HCT116 (cell line): ENCODE data around the gene PLAC9. TPM values are rescaled to one million over a fixed set of nuclear protein-coding genes. Genes with fewer than 3 reads are reported as not detected.

Experiments
- ATAC-seq: fragments of 200-7000 bp; cut with Tn5 transposase; 2 replicates; pipeline ENCODE4 v1.9.1; 2020; ENCODE audit warnings: mild to moderate bottlenecking, moderate library complexity
- BruUV-seq: library from RNA; stranded (reverse); fragments of 400-500 nt; replicated peaks from 2 replicates; lab custom pipeline; 2021; lab: Mats Ljungman, UMichigan
- CTCF ChIA-PET: fragments of 300-600 bp; sonication (Branson Sonifier 250); formaldehyde crosslinking; loops from one replicate; lab custom pipeline; 2021; ENCODE audit warnings: antibody characterized with exemption; lab: Charles Lee
- POLR2A ChIA-PET: fragments of 300-600, 350-600 bp; sonication (Branson Sonifier 250); formaldehyde crosslinking; loops from one replicate; lab custom pipeline; 2021; ENCODE audit warnings: antibody characterized with exemption; lab: Charles Lee
- RAD21 ChIA-PET, 2 experiments: fragments of 300-600 bp; sonication (Branson Sonifier 250); formaldehyde crosslinking; loops; one replicate each; lab custom pipeline; 2023; ENCODE audit warnings: low total read pairs in 2 of 2; ENCODE audit not compliant: uncharacterized antibody in 2 of 2, unreplicated experiment in 2 of 2, low non-redundant PET in 1 of 2; lab: Charles Lee
- DNase-seq: peaks from one replicate; pipeline ENCODE4 v3.0.0-alpha.2; 2010; ENCODE audit warnings: low read depth, low spot score
- H2AFZ ChIP-seq: fragments of 200-600 bp; shearing (Covaris generic), sonication (generic); 2 replicates; pipeline ENCODE4 v1.6.1; 2017; ENCODE audit warnings: low read depth, mixed run types, mixed read lengths, antibody characterized with exemption, low read length; ENCODE audit not compliant: poor library complexity, severe bottlenecking
- H3K27ac ChIP-seq: 2 replicates; pipeline ENCODE4 v1.5.1; 2012; ENCODE audit warnings: low read depth, low read length
- H3K27me3 ChIP-seq: fragments of 200-600 bp; sonication (generic); 2 replicates; pipeline ENCODE4 v1.6.1; 2016; ENCODE audit warnings: mixed run types, low read length, mixed read lengths; ENCODE audit not compliant: insufficient read depth
- H3K36me3 ChIP-seq, 2 experiments: fragments of 200-500 bp in 1 of 2; fragments of 200-600 bp in 1 of 2; sonication (Bioruptor generic) in 1 of 2; sonication (generic) in 1 of 2; 2 replicates each; pipeline versions ENCODE4 v1.5.1 to v1.6.1; 2014 to 2016; ENCODE audit warnings: low read length in 2 of 2, inconsistent platforms in 1 of 2, mixed read lengths in 1 of 2, mixed run types in 1 of 2; ENCODE audit not compliant: insufficient read depth in 2 of 2, control insufficient read depth in 1 of 2
- H3K4me1 ChIP-seq, 2 experiments: fragments of 200-600 bp in 1 of 2; sonication (generic) in 1 of 2; 2 replicates each; pipeline versions ENCODE4 v1.5.1 to v1.6.1; 2012 to 2017; ENCODE audit warnings: low read length in 2 of 2, inconsistent platforms in 1 of 2, mild to moderate bottlenecking in 1 of 2, mixed read lengths in 1 of 2, mixed run types in 1 of 2, moderate library complexity in 1 of 2; ENCODE audit not compliant: insufficient read depth in 2 of 2, control insufficient read depth in 1 of 2
- H3K4me2 ChIP-seq: fragments of 200-600 bp; sonication (generic); 2 replicates; pipeline ENCODE4 v1.6.1; 2017; ENCODE audit warnings: mixed run types, low read length, mixed read lengths
- H3K4me3 ChIP-seq, 2 experiments: fragments of 200-600 bp in 1 of 2; sonication (generic) in 1 of 2; replicated peaks in 1 of 2; 2 replicates each; pipeline ENCODE4 v1.5.1; 2011 to 2016; ENCODE audit warnings: low read length in 2 of 2, control low read depth in 1 of 2, low read depth in 1 of 2, mild to moderate bottlenecking in 1 of 2, mixed read lengths in 1 of 2, mixed run types in 1 of 2
- H3K79me2 ChIP-seq: fragments of 200-600 bp; sonication (generic); 2 replicates; pipeline ENCODE4 v1.6.1; 2017; ENCODE audit warnings: mild to moderate bottlenecking, mixed run types, low read length, moderate library complexity, mixed read lengths; ENCODE audit not compliant: insufficient read depth
- H3K9ac ChIP-seq: fragments of 200-600 bp; sonication (generic); 2 replicates; pipeline ENCODE4 v1.6.1; 2016; ENCODE audit warnings: low read length, mixed read lengths
- H3K9me2 ChIP-seq: fragments of 200-600 bp; sonication (generic), shearing (Covaris generic); 2 replicates; pipeline ENCODE4 v1.6.1; 2017; ENCODE audit warnings: mixed run types, mild to moderate bottlenecking, moderate library complexity; ENCODE audit not compliant: insufficient read depth
- H3K9me3 ChIP-seq, 2 experiments: fragments of 200-500 bp in 1 of 2; fragments of 200-600 bp in 1 of 2; sonication (Bioruptor generic) in 1 of 2; sonication (generic) in 1 of 2; 2 replicates each; pipeline ENCODE4 v1.6.1; 2014 to 2017; ENCODE audit warnings: low read length in 2 of 2, mixed read lengths in 2 of 2, inconsistent platforms in 1 of 2, low read depth in 1 of 2, mild to moderate bottlenecking in 1 of 2, mixed run types in 1 of 2, moderate library complexity in 1 of 2; ENCODE audit not compliant: control insufficient read depth in 1 of 2, insufficient read depth in 1 of 2
- H4K20me1 ChIP-seq: fragments of 200-600 bp; sonication (generic), shearing (Covaris generic); 2 replicates; pipeline ENCODE4 v1.6.1; 2017; ENCODE audit warnings: mixed run types, mild to moderate bottlenecking, moderate library complexity; ENCODE audit not compliant: insufficient read depth
- ATF3 ChIP-seq: IDR thresholded peaks from 2 replicates; pipeline ENCODE4 v1.6.1; 2012
- CBX3 ChIP-seq: IDR thresholded peaks from 2 replicates; pipeline ENCODE4 v1.6.1; 2012; ENCODE audit warnings: low read depth
- CEBPB ChIP-seq: IDR thresholded peaks from 2 replicates; pipeline ENCODE4 v1.6.1; 2012; ENCODE audit warnings: low read depth
- EGR1 ChIP-seq: IDR thresholded peaks from 2 replicates; pipeline ENCODE4 v1.6.1; 2012; ENCODE audit warnings: low read depth
- ELF1 ChIP-seq: IDR thresholded peaks from 2 replicates; pipeline ENCODE4 v1.6.1; 2012; ENCODE audit warnings: low read depth, borderline replicate concordance
- EZH2 ChIP-seq: fragments of 200-600 bp; sonication (generic); IDR thresholded peaks from 2 replicates; pipeline ENCODE4 v1.6.1; 2017; ENCODE audit warnings: antibody characterized with exemption, mixed run types
- EZH2phosphoT487 ChIP-seq: fragments of 200-600 bp; IDR thresholded peaks from 2 replicates; pipeline ENCODE4 v1.6.1; 2018; ENCODE audit warnings: antibody characterized with exemption, borderline replicate concordance
- FOSL1 ChIP-seq: IDR thresholded peaks from 2 replicates; pipeline ENCODE4 v1.6.1; 2012; ENCODE audit warnings: low read depth
- JUND ChIP-seq: IDR thresholded peaks from 2 replicates; pipeline ENCODE4 v1.6.1; 2012
- MAX ChIP-seq: IDR thresholded peaks from 2 replicates; pipeline ENCODE4 v1.6.1; 2012
- POLR2A ChIP-seq: IDR thresholded peaks from 2 replicates; pipeline ENCODE4 v1.7.0; 2011; ENCODE audit warnings: borderline replicate concordance; ENCODE audit not compliant: insufficient read depth, insufficient read length; ENCODE audit errors: extremely low read depth
- RAD21 ChIP-seq: IDR thresholded peaks from 2 replicates; pipeline ENCODE4 v1.6.1; 2012; ENCODE audit warnings: low read depth, mild to moderate bottlenecking
- REST ChIP-seq: IDR thresholded peaks from 2 replicates; pipeline ENCODE4 v1.6.1; 2012; ENCODE audit warnings: low read depth
- SIN3A ChIP-seq: IDR thresholded peaks from 2 replicates; pipeline ENCODE4 v1.6.1; 2012; ENCODE audit warnings: low read depth
- SP1 ChIP-seq: IDR thresholded peaks from 2 replicates; pipeline ENCODE4 v1.6.1; 2012; ENCODE audit warnings: low read depth
- SRF ChIP-seq: IDR thresholded peaks from 2 replicates; pipeline ENCODE4 v1.6.1; 2012; ENCODE audit warnings: low read depth
- YY1 ChIP-seq: IDR thresholded peaks from 2 replicates; pipeline ENCODE4 v1.6.1; 2011; ENCODE audit warnings: low read length, low read depth, moderate library complexity, mild to moderate bottlenecking; ENCODE audit not compliant: insufficient replicate concordance; ENCODE audit errors: extremely low read depth
- ZBTB33 ChIP-seq: IDR thresholded peaks from 2 replicates; pipeline ENCODE4 v1.6.1; 2011; ENCODE audit warnings: mild to moderate bottlenecking, low read length, moderate library complexity; ENCODE audit not compliant: insufficient replicate concordance; ENCODE audit errors: extremely low read depth
- ZFX ChIP-seq: fragments of 450-650 bp; IDR thresholded peaks from 2 replicates; pipeline ENCODE4 v1.6.1; 2017
- ZNF274 ChIP-seq: fragments of 200-500 bp; sonication (Bioruptor generic); IDR thresholded peaks from 2 replicates; pipeline ENCODE4 v1.6.1; 2014; ENCODE audit warnings: mild to moderate bottlenecking, low read depth, low read length, inconsistent platforms
- intact Hi-C: fragments of 100-400 bp; cut with micrococcal nuclease; formaldehyde crosslinking; loops from 2 replicates; pipeline ENCODE4 v1.10.0; 2022
- total RNA-seq: library from RNA; stranded (reverse); gene quantifications from one replicate; pipeline ENCODE4 v1.2.1, GENCODE V29; 2021; ENCODE audit not compliant: unreplicated experiment

Gene PLAC9
- total RNA-seq, 1 experiment from 2014 or later: not detected

GRCh38 chr10:80167471-80168161, 35.1 kb downstream of the PLAC9 start:
- no peak overlapping the region for H3K9ac ChIP-seq
- H3K36me3 ChIP-seq: peaks cover 0 to 42% of the 10 kb centered on the region in 2 experiments; a peak in 3 of 4 replicates
- CTCF ChIA-PET: no interaction called here
- peaks cover 3% of the 10 kb centered on the region; the same call in 1 of the 2 replicates for H4K20me1 ChIP-seq
- H3K79me2 ChIP-seq: peaks cover 71% of the 10 kb centered on the region
- H3K4me1 ChIP-seq: peaks cover 10 to 50% of the 10 kb centered on the region in 2 experiments; a peak in 2 of 4 replicates
- BruUV-seq: no TSS peak
- no peak overlapping the region for H3K27ac ChIP-seq
- POLR2A ChIA-PET: no interaction called here
- no peaks in the 10 kb centered on the region for H3K27me3 ChIP-seq
- no peak overlapping the region for H2AFZ ChIP-seq
- H3K4me2 ChIP-seq: no peak overlapping the region
- H3K4me3 ChIP-seq: no peak overlapping the region
- intact Hi-C loops: no loop called here
- RAD21 ChIA-PET: no interaction called here
- no peak for DNase-seq
- ATAC-seq: no peak
- TF ChIP-seq SP1: no peak
- TF ChIP-seq POLR2A: no peak
- TF ChIP-seq ZFX: no peak
- no peak for TF ChIP-seq CBX3
- TF ChIP-seq ZNF274: no peak
- TF ChIP-seq JUND: no peak
- no peak for TF ChIP-seq ZBTB33
- no peak for TF ChIP-seq RAD21
- no peak for TF ChIP-seq EGR1
- TF ChIP-seq EZH2: no peak
- TF ChIP-seq SRF: no peak
- TF ChIP-seq SIN3A: no peak
- TF ChIP-seq EZH2phosphoT487: no peak
- TF ChIP-seq MAX: no peak
- no peak for TF ChIP-seq FOSL1
- no peak for TF ChIP-seq ELF1
- TF ChIP-seq ATF3: no peak
- TF ChIP-seq YY1: no peak
- TF ChIP-seq CEBPB: no peak
- no peak for TF ChIP-seq REST
- H3K9me2 ChIP-seq: no peaks in the 10 kb centered on the region
- no peaks in the 10 kb centered on the region for H3K9me3 ChIP-seq
